Measurements from ENCODE around the gene SMIM20. TPM values are rescaled to one million over a fixed set of nuclear protein-coding genes. Genes with fewer than 3 reads are reported as not detected.

SMIM20 gene
- total RNA-seq, 1 donor from 2014 or later: 31.2 TPM

DNA sequence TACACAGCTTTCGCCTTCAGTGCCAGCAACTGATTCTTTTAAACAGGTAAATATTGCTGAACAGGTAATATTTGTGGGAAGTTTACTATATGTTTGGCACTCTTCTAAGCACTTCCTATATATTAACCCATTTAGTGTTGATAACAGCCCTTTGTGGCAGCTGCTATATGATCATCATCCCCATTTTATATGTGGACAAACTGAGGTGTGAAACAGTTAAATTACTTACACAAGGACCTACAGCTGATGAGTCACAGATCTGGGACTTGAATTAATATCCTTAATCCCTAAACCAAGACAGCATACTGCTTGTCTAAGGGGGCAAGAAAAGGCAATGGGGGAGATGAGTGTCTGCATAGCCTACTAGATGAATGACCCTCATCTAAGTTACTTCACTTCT is 2.9 kb downstream of the SMIM20 start:
- no peak for TF ChIP-seq CTCF (conservative IDR thresholded peaks at IDR 0.05; ENCODE audit: low read depth, low read length)
- H3K4me3 ChIP-seq (ENCODE audit: low read depth, low read length): no peak overlapping the region
- DNase-seq (ENCODE audit: low read depth): no peak

DNA sequence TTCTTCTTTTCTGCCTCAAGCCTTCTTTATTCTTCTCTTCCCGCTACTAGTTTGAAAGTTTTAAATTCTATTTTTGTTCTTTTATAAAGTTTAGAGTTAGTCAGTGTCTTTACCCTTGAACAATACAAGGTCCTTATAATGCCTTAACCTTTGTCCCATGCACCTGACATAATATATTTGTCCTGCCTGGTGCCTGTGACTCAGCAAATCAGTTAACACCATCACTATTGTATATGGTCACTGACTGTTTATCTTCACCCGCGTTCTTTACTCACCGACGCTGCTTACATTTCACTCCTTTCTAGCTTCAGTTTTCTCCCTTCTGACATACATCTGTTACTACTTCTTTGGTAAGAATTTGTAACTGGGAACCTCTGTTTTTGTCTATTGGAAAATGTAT is 5.7 kb downstream of the SMIM20 start:
- TF ChIP-seq CTCF (conservative IDR thresholded peaks at IDR 0.05; ENCODE audit: low read depth, low read length): no peak
- DNase-seq (ENCODE audit: low read depth): no peak
- H3K4me3 ChIP-seq (ENCODE audit: low read depth, low read length): no peak overlapping the region

- no peak for TF ChIP-seq CTCF (conservative IDR thresholded peaks at IDR 0.05; ENCODE audit: low read depth, low read length)
- no peak for DNase-seq (ENCODE audit: low read depth)
- no peak overlapping the region for H3K4me3 ChIP-seq (ENCODE audit: low read depth, low read length)
Measured at GRCh38 chr4:25921922-25922321, 7.9 kb downstream of the SMIM20 start.

- TF ChIP-seq CTCF (conservative IDR thresholded peaks at IDR 0.05; ENCODE audit: low read depth, low read length): no peak
- DNase-seq (ENCODE audit: low read depth): no peak
- H3K4me3 ChIP-seq (ENCODE audit: low read depth, low read length): no peak overlapping the region
Measured at GRCh38 chr4:25922812-25923369, 8.9 kb downstream of the SMIM20 start.

GRCh38 chr4:25923745-25924144 is 9.7 kb downstream of the SMIM20 start:
- H3K4me3 ChIP-seq (ENCODE audit: low read depth, low read length): no peak overlapping the region
- no peak for TF ChIP-seq CTCF (conservative IDR thresholded peaks at IDR 0.05; ENCODE audit: low read depth, low read length)
- no peak for DNase-seq (ENCODE audit: low read depth)

DNA sequence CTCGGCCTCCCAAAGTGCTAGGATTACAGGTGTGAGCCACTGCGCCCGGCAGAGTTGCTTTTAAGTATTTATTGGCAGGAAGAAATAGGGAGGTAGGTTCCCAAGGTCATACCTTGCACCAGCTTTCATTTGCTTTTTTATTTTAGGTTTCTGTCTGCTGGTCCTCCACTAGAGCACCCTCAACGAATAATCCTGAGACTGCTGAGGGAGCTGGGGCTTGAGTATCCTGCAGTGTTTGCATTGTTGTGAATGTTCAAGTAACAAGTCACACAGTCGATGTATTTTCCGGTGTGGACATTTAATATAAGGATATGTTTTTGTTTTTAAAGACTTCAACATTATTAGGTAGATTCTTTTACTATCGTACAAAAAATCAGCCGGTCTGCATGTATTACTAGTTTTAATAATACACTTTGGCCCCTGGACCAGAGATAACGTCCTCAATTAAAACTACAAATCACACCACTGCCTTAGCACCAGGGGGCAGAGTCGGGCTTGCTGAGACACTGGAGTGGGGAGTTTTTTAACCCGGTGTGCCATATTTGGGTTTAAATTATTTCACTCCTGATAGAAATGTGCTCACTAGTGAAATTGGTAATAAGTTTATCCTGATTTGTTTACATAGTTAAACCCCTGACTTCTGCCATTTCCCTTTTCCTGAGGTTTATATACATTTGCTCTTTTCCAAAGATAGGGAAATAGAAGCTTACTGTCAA is 11.6 kb downstream of the SMIM20 start:
- H3K4me3 ChIP-seq (ENCODE audit: low read depth, low read length): no peak overlapping the region
- TF ChIP-seq CTCF (conservative IDR thresholded peaks at IDR 0.05; ENCODE audit: low read depth, low read length): peak; percentile 84
- DNase-seq (ENCODE audit: low read depth): no peak

- H3K4me3 ChIP-seq (ENCODE audit: low read depth, low read length): no peak overlapping the region
- DNase-seq (ENCODE audit: low read depth): no peak
- no peak for TF ChIP-seq CTCF (conservative IDR thresholded peaks at IDR 0.05; ENCODE audit: low read depth, low read length)
Measured at GRCh38 chr4:25926462-25926861, 12.4 kb downstream of the SMIM20 start.

All from epithelial cell of proximal tubule (primary cell).